Retinal pigment epithelial cell (primary cell): ENCODE measurements around the gene TMPRSS13.
"Not testable (repeated sequence)": the region's sequence is repeated elsewhere in the genome, so short reads cannot be mapped to it uniquely, and the experiment has no call there.

Source experiments
- DNase-seq: peaks from one replicate; pipeline ENCODE4 v3.0.0-alpha.2; 2010; ENCODE audit warnings: low read depth
- H3K4me3 ChIP-seq: 2 replicates; pipeline ENCODE4 v1.5.1; 2011; ENCODE audit warnings: mild to moderate bottlenecking, low read length, control low read depth, moderate library complexity
- TF ChIP-seq, protein P1 (sequence below): conservative IDR thresholded peaks from 2 replicates; pipeline ENCODE4 v1.5.1; 2011; ENCODE audit warnings: low read depth, low read length, control low read depth, inconsistent platforms

TMPRSS13 gene

DNA sequence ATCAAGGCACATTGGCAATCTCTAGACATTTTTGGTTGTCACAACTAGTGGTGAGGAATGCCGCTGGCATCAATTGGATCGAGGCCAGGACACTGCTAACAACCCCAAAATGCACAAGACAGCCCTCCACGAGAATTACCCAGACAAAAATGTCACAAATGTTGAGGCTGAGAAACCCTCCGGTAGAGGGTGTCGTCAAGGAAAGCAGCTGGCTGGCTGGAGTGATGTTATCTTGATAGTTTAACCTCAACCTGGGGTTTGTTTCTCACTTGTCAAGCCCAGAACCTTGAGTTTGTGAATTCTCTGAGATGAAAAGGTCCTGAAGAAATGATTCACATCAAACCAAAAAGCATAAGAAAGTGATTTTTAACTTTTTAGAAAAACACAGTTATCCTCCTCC is 21.1 kb upstream of the TMPRSS13 start:
- DNase-seq: no peak
- no peak overlapping the region for H3K4me3 ChIP-seq
- TF ChIP-seq, protein P1, sequence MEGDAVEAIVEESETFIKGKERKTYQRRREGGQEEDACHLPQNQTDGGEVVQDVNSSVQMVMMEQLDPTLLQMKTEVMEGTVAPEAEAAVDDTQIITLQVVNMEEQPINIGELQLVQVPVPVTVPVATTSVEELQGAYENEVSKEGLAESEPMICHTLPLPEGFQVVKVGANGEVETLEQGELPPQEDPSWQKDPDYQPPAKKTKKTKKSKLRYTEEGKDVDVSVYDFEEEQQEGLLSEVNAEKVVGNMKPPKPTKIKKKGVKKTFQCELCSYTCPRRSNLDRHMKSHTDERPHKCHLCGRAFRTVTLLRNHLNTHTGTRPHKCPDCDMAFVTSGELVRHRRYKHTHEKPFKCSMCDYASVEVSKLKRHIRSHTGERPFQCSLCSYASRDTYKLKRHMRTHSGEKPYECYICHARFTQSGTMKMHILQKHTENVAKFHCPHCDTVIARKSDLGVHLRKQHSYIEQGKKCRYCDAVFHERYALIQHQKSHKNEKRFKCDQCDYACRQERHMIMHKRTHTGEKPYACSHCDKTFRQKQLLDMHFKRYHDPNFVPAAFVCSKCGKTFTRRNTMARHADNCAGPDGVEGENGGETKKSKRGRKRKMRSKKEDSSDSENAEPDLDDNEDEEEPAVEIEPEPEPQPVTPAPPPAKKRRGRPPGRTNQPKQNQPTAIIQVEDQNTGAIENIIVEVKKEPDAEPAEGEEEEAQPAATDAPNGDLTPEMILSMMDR: peak; percentile 17

DNA sequence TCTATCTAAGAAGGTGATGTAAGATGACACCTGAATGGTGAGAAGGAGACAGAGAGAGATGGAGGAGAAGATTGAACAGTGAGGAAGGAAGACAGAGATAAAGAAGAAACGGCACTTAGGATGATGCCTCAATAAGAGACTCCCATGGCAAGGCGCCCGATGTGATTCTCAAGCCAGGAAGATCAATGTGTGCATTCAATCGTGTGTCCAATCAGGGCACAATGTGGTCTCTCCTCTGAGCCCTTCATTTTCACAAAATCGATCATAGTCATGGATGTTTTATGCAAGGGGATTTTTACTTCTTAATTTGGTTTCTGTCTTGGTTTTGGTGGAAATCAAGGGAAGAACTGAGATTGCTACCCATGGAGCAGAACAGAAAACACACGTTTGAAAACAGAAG is 19.9 kb upstream of the TMPRSS13 start:
- TF ChIP-seq, protein P1: no peak
- DNase-seq: no peak
- no peak overlapping the region for H3K4me3 ChIP-seq

DNA sequence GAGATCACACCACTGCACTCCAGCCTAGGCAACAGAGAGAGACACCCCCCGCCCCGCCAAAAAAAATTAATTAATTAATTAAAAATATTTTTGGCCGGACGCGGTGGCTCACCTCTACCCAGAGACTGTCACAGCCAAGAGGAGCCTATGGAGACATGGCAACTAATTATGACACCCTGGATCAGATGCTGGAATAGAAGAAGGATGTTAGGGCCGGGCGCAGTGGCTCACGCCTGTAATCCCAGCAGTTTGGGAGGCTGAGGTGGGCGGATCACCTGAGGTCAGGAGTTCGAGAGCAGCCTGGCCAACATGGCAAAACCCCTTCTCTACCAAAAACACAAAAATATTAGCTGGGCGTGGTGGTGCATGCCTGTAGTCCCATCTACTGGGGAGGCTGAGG is 19.3 kb upstream of the TMPRSS13 start:
- not testable (repeated sequence) for H3K4me3 ChIP-seq, DNase-seq

DNA sequence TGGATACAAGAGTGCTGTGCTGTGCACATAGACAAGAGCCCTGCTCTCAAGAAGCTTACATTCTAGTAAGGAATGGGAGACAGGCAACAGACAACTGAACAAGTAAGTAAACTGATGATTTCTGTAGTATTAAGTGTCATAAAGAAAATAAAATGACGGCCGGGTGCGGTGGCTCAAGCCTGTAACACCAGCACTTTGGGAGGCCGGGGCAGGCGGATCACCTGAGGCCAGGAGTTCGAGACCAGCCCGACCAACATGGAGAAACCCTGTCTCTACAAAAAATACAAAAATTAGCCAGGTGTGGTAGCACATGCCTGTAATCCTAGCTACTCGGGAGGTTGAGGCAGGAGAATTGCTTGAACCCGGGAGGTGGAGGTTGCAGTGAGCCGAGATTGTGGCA is 18.5 kb upstream of the TMPRSS13 start:
- DNase-seq, H3K4me3 ChIP-seq: not testable (repeated sequence)

DNA sequence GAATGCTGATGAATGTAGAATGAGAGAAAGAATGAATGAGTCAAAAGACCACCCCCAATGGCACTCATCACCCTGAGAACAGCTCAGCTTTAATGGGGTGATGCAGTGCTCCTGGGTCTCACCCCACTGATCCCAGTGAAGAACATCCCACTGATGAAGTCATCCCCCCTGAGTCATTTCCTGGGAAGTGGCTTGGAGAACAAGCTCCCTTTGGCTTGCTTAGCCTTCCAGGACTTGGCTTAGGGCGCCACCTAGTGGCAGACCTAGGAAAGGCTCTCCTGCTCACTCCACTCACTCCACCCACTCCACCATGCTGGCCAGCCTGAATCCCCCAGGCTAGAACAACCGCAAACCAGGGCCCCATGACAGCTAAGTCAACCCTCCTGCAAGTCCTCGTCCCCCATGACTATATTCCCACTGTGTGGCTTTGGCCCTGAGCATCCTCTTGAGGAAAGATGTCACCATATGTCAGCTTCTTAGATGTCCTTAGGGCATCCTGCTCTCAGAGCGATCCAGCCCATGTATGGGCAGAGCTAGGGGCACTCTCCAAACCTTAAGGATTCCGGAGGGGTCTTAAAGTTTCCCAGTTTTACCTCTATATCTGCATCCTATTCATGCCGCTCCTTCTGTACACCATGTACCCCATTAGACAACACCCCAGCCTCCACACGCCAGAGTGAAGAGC is 17.8 kb upstream of the TMPRSS13 start:
- TF ChIP-seq, protein P1: peak; percentile 97
- peak; percentile 56 for DNase-seq

DNA sequence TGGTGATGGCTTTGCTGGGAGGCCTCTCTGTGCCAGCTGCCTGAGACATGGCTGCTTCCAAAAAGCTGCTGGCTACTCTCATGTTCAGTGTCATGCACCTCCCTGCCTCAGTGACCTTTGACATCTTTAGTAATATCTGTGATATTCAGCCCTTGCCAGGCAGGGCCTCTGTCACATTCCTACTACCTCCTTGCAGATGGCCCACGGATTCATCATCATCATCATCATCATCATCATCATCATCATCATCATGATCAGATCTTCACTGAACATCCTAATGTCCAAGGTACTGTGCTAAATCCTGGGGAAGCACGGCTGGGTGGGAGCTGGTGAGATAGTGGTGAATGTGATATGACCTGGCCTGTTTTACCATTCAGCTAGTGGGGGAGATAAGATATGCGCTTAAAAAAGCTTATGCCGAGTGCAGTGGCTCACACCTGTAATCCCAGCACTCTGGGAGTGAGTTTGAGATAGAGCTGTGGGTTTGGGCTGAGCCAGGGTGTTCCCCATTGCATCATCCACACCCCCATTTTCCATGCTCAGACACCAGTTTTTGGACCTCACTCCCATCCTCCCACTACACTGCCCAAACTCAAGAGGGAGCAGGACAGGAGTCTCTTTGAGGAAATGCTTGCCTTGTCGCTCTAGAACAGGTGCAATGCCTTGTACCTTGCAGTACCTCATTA is 17.1 kb upstream of the TMPRSS13 start:
- H3K4me3 ChIP-seq: no peak overlapping the region
- DNase-seq: no peak
- TF ChIP-seq, protein P1: no peak

More for the DNA sequence above, 17.8 kb upstream of the TMPRSS13 start:
- no peak overlapping the region for H3K4me3 ChIP-seq

DNA sequence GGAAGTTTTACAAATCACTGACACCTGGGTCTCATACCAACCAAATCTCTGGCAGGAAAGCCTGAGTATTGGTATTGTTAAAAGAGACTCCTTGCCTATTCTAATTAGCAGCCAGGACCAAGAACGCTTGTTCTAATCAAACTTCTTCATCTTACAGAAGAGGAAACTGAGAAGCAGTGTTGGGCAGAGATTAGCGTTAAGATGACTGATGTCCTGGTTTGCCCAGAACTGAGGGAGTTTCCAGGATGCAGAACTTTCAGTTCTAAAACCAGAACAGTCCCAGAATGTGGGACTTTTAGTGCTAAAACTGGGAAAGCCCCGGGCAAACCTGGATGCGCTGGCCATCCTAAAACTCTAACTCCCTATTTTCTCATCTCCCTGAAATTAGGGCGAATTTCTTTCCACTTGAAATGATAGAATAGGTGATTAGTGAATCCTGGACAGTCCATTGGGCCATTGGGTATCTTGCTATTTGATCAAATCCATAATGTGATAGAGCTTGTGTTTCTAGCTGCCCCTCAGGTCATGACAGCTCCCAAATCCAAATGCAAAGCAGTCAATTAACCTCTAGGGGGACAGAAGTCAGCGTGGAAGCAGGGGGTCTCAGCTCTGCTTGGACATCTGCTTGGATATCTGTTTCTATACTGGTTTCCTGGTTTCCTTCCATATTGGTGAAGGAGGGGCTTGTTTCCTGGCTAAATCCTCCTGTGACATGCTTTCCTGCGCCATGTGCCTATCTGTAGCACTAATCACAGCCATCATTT is 16.0 kb upstream of the TMPRSS13 start:
- TF ChIP-seq, protein P1: peak; percentile 17
- no peak for DNase-seq
- H3K4me3 ChIP-seq: no peak overlapping the region

DNA sequence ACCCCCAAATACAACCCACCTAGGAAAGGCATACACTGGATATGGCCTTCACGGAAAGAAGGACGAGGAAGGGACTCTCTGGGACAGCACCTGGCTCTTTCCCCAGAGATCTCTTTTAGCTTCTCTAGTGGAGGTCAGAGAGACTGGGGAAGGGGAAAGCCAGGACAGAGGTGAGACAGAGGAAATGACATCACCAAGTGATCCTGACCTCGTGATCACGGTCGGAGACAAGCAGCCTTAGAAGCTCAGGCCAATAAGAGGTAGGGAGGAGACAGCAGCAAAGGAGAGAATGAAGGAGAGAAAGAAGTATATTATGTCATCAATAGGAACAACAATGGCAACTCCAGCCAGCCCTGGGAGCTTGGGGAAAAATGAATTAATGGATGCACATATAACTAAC is 15.4 kb upstream of the TMPRSS13 start:
- no peak for DNase-seq
- H3K4me3 ChIP-seq: no peak overlapping the region
- TF ChIP-seq, protein P1: no peak
